Heart right ventricle (tissue), 16 donors: ENCODE data around the gene IQGAP2. TPM values are rescaled to one million over a fixed set of nuclear protein-coding genes. Genes with fewer than 3 reads are reported as not detected.

Experiments
- ATAC-seq, 8 donors: fragments of 200-7000 bp; cut with Tn5 transposase; one replicate each; pipeline ENCODE4 v1.9.1; 2020; ENCODE audit warnings: mild to moderate bottlenecking in 8 of 8, moderate library complexity in 8 of 8, moderate number of reproducible peaks in 1 of 8
- DNase-seq, 2 donors: peaks; one replicate each; pipeline ENCODE4 v3.0.0-alpha.2; 2020
- H3K27ac ChIP-seq, 10 donors: fragments of 200-600 bp; sonication (generic) in 2 of 10; one replicate each; pipeline versions ENCODE4 v1.5.0 to v1.8.0; 2020 to 2022; ENCODE audit warnings: mild to moderate bottlenecking in 3 of 10
- H3K27me3 ChIP-seq, 7 donors: fragments of 200-600 bp; one replicate each; pipeline ENCODE4 v1.8.0; 2021 to 2022; ENCODE audit warnings: mild to moderate bottlenecking in 2 of 7
- H3K36me3 ChIP-seq, 9 donors: fragments of 200-600 bp; sonication (generic) in 1 of 9; one replicate each; pipeline versions ENCODE4 v1.5.0 to v1.8.0; 2020 to 2022; ENCODE audit warnings: mild to moderate bottlenecking in 2 of 9
- H3K4me1 ChIP-seq, 9 donors: fragments of 200-600 bp; sonication (generic) in 1 of 9; one replicate each; pipeline versions ENCODE4 v1.5.0 to v1.8.0; 2020 to 2022; ENCODE audit warnings: mild to moderate bottlenecking in 4 of 9
- H3K4me3 ChIP-seq, 10 donors: fragments of 200-600 bp; sonication (generic) in 2 of 10; one replicate each; pipeline versions ENCODE4 v1.5.0 to v1.8.0; 2020 to 2022; ENCODE audit warnings: mild to moderate bottlenecking in 7 of 10, moderate library complexity in 2 of 10
- H3K9me3 ChIP-seq, 11 donors: fragments of 200-600 bp in 10 of 11; sonication (generic) in 2 of 11; one replicate each; pipeline versions ENCODE4 v1.5.0 to v1.8.0; 2013 to 2022; ENCODE audit warnings: mild to moderate bottlenecking in 2 of 11, control low read depth in 1 of 11, moderate library complexity in 1 of 11
- CTCF ChIP-seq, 9 donors: fragments of 200-600 bp; sonication (generic) in 2 of 9; IDR thresholded peaks; one replicate each; pipeline versions ENCODE4 v1.5.0 to v1.8.0; 2021 to 2022; ENCODE audit warnings: antibody characterized with exemption in 9 of 9, mild to moderate bottlenecking in 5 of 9, moderate library complexity in 1 of 9
- WGBS, 2 donors: extraction: QIAGEN DNeasy Blood & Tissue Kit; methylation state at CpG; one replicate each; pipeline ENCODE4 v1.1.7; 2013; ENCODE audit warnings: inconsistent platforms in 1 of 2; 5-methylcytosine and 5-hydroxymethylcytosine counted together
- intact Hi-C, 10 donors: fragments of 100-400 bp; cut with DNase I; formaldehyde crosslinking; loops; one replicate each; pipeline versions ENCODE4 v1.11.1 to v1.14.2; 2022
- polyA plus RNA-seq, 2 donors: library from polyadenylated mRNA; stranded (reverse); fragments of 200-250 nt; gene quantifications; one replicate each; pipeline ENCODE4 v1.2.3, GENCODE V29; 2013
- total RNA-seq, 10 donors: library from RNA; stranded (reverse); fragmentation: NEBNext Ultra II Directional in 3 of 10; extraction: Animal tissue kit (Norgen Biotek cat#: 25700) in 3 of 10; gene quantifications; one replicate each; pipeline versions ENCODE4 v1.2.1 to v1.2.4, GENCODE V29; 2021 to 2023
- donor health status: Arrhythmogenic right ventricular cardiomyopathy.
- donor health status: ischemic (EF 13 %, LVEDD 7.1; RV severe dilation, severe dysfunction).
- donor health status: healthy with polysubstance abuse.
- donor health status: DM: no; HTN: yes; CAD: no.
- donor health status: DM: no; HTN: no; CAD: no.
- donor health status: ischemic (EF 25% LVEDD 6.9; RV normal size, moderate dysfunction).
- donor health status: ischemic (EF 25% LVEDD 5.7; RV mildly dilated, moderate dysfunction).
- donor health status: healthy.
- donor health status: DM: yes; HTN: yes; CAD: no.
- donor health status: Ischemic cardiomyopathy.
- donor health status: ischemic (EF 35%, LVEDD 5.7; RV mildly dilated, moderate dysfunction).
- donor health status: nonischemic (EF 11% LVEDD 7.7; RV severe dilation, severe dysfunction).
- donor health status: DM: yes; HTN: yes; CAD: no.
- donor health status: PGD.
- donor health status: ischemic (EF 29% LVEDD 5.4; RV normal size, mild dysfunction).
- donor health status: nonischemic (EF 23%, LVEDD 6.1; RV moderate dilation, normal function).

IQGAP2 gene
- total and polyA plus RNA-seq, 12 donors, result 2.5 to 22.3 (median 5.0) TPM

GRCh38 chr5:76451031-76451701 lies 48.1 kb downstream of the IQGAP2 start:
- H3K36me3 ChIP-seq, result no peaks in the 10 kb centered on the region
- no peak overlapping the region for H3K4me3 ChIP-seq
- H3K9me3 ChIP-seq, result no peaks in the 10 kb centered on the region
- intact Hi-C loops, result no loop called here
- no peak for TF ChIP-seq CTCF (IDR thresholded peaks at IDR 0.05)
- H3K27me3 ChIP-seq, result peaks cover 0 to 13% (median 0%) of the 10 kb centered on the region in 7 donors
- ATAC-seq, result no peak
- 73 to 77% methylated on average over 6 of the region's 6 CpGs for WGBS, 2 donors
- no peak for DNase-seq
- no peak overlapping the region for H3K27ac ChIP-seq
- H3K4me1 ChIP-seq, result peaks cover 0 to 35% (median 0%) of the 10 kb centered on the region in 9 donors

GRCh38 chr5:76455531-76456133 lies 52.5 kb downstream of the IQGAP2 start:
- intact Hi-C loops, result no loop called here
- TF ChIP-seq CTCF (IDR thresholded peaks at IDR 0.05), result no peak
- Histone ChIP-seq H3K4me3 (no peak overlapping the region), H3K4me1 (peaks cover 0 to 35% (median 0%) of the 10 kb centered on the region in 9 donors), H3K36me3 (no peaks in the 10 kb centered on the region), H3K27ac (no peak overlapping the region), H3K9me3 (no peaks in the 10 kb centered on the region), H3K27me3 (peaks cover 0 to 6% (median 0%) of the 10 kb centered on the region in 7 donors)
- ATAC-seq (no peak), DNase-seq (no peak)
- WGBS, 2 donors, result 62 to 66% methylated on average over 4 of the region's 4 CpGs

- DNase-seq (no peak), ATAC-seq (no peak)
- peaks cover 0 to 6% (median 0%) of the 10 kb centered on the region in 7 donors for H3K27me3 ChIP-seq
- H3K36me3 ChIP-seq, result no peaks in the 10 kb centered on the region
- TF ChIP-seq CTCF (IDR thresholded peaks at IDR 0.05), result no peak
- 88 to 96% methylated on average over 4 of the region's 4 CpGs for WGBS, 2 donors
- H3K4me1 ChIP-seq, result peaks cover 0 to 28% (median 0%) of the 10 kb centered on the region in 9 donors
- intact Hi-C loops, result no loop called here
- no peak overlapping the region for H3K27ac ChIP-seq
- no peaks in the 10 kb centered on the region for H3K9me3 ChIP-seq
- H3K4me3 ChIP-seq, result no peak overlapping the region
Observed at GRCh38 chr5:76456258-76456657, 53.2 kb downstream of the IQGAP2 start.

- no peak for TF ChIP-seq CTCF (IDR thresholded peaks at IDR 0.05)
- no peak for ATAC-seq
- peaks cover 0 to 6% (median 0%) of the 10 kb centered on the region in 7 donors for H3K27me3 ChIP-seq
- intact Hi-C loops, result no loop called here
- DNase-seq, result no peak
- H3K4me1 ChIP-seq, result peaks cover 0 to 23% (median 0%) of the 10 kb centered on the region in 9 donors
- no peaks in the 10 kb centered on the region for H3K9me3 ChIP-seq
- no peak overlapping the region for H3K27ac ChIP-seq
- H3K36me3 ChIP-seq, result peaks cover 0 to 3% (median 0%) of the 10 kb centered on the region in 9 donors
- WGBS, 2 donors, result 62 to 68% methylated on average over 4 of the region's 4 CpGs
- no peak overlapping the region for H3K4me3 ChIP-seq
Observed at GRCh38 chr5:76457674-76458485, 54.8 kb downstream of the IQGAP2 start.
